Measurements from ENCODE around the gene SPATA31A6.
"Not testable (repeated sequence)": the region's sequence is repeated elsewhere in the genome, so short reads cannot be mapped to it uniquely, and the experiment has no call there.

The SPATA31A6 gene

DNA sequence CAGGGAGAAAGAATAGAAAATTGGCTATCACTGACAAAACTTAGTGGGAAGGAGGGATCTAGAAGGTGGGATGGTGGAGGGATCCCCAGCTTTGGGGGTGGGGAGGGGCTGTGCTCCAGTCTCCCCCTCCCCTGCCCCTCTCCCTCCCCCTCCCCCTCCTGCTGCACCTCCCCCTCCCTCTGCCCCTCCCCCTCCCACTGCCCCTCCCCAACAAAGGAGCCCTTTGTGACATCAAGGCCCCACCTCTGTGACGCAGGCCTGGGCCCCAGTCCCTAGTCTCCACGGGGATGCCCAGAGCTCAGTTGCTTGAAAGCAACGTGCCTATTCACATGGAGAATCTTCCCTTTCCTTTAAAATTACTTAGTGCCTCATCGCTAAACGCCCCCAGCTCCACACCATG is at the start of gene SPATA31A6:
TSS of gene SPATA31A6 (plus strand) at position 301 of the 400 bp plus-strand sequence. CDS start at position 330, 29 bp downstream.
- not testable (repeated sequence) for DNase-seq

DNA sequence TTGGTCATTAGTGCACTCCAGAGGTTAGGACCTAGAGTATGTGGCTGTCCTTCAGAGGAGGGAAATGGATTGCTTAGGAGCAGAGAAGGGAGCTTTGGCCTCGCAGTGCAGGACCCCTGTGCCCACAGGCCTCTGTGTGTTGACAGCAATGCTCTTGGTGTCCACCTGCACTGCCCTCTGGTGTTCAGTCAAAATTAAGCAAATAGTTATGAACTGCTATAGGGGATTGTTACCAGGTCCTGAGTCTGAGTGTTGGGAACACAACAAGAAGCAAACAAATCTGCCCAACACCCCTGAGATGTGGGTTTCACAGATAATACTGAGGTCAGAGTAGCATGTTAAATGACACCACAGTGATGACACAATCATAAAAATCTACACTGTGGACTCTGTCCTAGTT is 23.2 kb upstream of the SPATA31A6 start:
- not testable (repeated sequence) for DNase-seq

GRCh38 chr9:42219861-42220260 is 36.4 kb downstream of the SPATA31A6 start:
- DNase-seq: not testable (repeated sequence)

- not testable (repeated sequence) for DNase-seq
Measured at GRCh38 chr9:42223230-42223629, 39.8 kb downstream of the SPATA31A6 start.

GRCh38 chr9:42233031-42233430 is 49.6 kb downstream of the SPATA31A6 start:
- DNase-seq: not testable (repeated sequence)

- DNase-seq: not testable (repeated sequence)
Measured at GRCh38 chr9:42234610-42235009, 51.2 kb downstream of the SPATA31A6 start.

DNA sequence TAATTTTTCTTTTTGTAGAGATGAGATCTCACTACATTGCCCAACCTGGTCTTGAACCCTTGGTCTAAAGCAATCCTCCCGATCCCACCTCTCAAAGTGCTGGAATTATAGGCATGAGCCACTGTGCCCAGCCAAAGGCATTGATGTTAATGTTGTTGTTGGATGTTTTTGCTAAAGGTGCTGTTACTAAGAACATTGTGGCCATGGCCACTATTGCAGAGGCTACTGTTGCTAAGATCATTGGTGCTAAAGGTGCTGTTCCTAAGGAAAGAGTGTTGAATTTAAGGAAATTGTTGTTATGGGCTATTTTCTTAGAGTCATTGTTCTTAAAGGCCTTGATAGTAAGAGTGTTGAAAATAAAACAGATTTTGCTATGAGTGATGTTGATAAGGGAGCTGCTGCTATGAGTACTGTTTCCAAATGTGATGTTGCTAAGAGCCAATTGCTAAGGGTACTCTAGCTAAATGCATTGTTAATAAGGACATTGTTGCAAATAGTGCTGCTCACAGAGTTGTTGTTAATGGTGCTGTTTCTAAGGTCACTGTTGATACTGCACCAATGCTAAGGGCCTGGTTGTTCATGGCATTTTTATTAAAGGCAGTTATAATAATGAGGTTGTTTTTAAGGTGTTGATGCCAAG is 52.0 kb downstream of the SPATA31A6 start:
- not testable (repeated sequence) for DNase-seq

GRCh38 chr9:42236097-42236496 is 52.6 kb downstream of the SPATA31A6 start:
- not testable (repeated sequence) for DNase-seq

DNA sequence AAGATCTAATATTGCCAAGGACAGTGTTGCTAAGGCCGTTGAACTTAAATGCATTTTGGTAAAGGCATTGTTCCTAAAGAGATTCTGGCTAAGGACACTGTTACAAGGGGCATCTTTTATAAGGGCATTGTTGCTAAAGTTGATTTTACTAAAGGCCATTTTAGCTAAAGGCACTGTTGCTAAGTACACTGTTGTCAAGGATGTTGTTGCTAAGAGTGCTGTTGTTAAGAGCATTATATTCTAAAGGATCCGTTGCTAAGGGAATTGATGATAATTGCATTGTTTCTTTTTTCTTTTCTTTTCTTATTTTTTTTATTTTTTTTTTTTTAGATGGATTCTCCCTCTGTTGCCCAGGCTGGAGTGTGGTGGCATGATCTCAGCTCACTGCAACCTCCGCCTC is 53.9 kb downstream of the SPATA31A6 start:
- not testable (repeated sequence) for DNase-seq

DNA sequence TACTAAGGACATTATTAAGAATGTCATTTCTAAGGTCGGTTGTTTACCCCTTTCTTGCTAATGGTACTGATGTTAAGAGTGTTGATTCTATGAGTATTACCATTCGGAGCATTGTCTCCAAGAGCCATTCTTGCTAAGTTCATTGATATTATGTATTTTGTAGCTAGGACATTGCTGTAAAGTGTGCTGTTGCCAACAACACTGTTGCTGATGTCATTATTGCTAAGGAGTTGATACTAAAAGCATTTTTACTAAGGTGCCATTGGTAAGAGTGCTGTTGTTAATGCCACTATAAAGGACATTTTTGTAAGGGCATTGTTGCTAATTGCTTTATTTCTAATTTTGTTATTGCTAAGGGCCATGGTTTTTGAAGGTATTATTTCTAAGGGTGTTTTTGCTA is 55.4 kb downstream of the SPATA31A6 start:
- not testable (repeated sequence) for DNase-seq

All from activated gamma-delta T cell treated with Interleukin-2 at 50 U/mL for 16 hours (primary cell).